Measurements from ENCODE around the gene SPDEF. TPM values are rescaled to one million over a fixed set of nuclear protein-coding genes. Genes with fewer than 3 reads are reported as not detected.
A peak's percentile ranks its signal among the peaks of the same experiment; 100 is the strongest.

SPDEF gene
- total and polyA plus RNA-seq, 2 of the 13 experiments (the other 11 are each of a cell fraction or from before 2014, with no cell fraction given): not detected

- ATAC-seq (peak; percentile 9; the same call in 2 of the 3 replicates), FAIRE-seq (no peak), DNase-seq (ENCODE audit: low spot score) (no peak)
- H3K27me3 ChIP-seq (ENCODE audit: control insufficient read depth in 1 of 2, insufficient read depth in 2 of 2, low read length in 2 of 2): no peaks in the 10 kb centered on the region
- ChIA-PET CTCF (ENCODE audit: low intra/inter-chr PET ratio, low total read pairs) (no interaction called here), POLR2A (no interaction called here)
- H3K4me2 ChIP-seq (ENCODE audit: low read depth, low read length): no peak overlapping the region
- no peak overlapping the region for H3K27ac ChIP-seq (ENCODE audit: extremely low read length, insufficient read depth, low read length)
- peaks cover 2 to 6% of the 10 kb centered on the region in 2 experiments; a peak in 2 of 5 replicates for H3K36me3 ChIP-seq (replicated peaks in 1 of 2; ENCODE audit: control insufficient read depth in 1 of 2, insufficient read depth in 2 of 2, low read length in 2 of 2)
- no peaks in the 10 kb centered on the region for H4K20me1 ChIP-seq (ENCODE audit: insufficient read depth, low read length)
- no peaks in the 10 kb centered on the region for H3K79me2 ChIP-seq (ENCODE audit: insufficient read depth, low read length)
- WGBS (ENCODE audit: low lambda C conversion rate): 97% methylated on average over 6 of the region's 6 CpGs
- H2AFZ ChIP-seq (ENCODE audit: low read length): no peak overlapping the region
- TF ChIP-seq PAF1 (CRISPR knock-in tag; IDR thresholded peaks at IDR 0.05): 0 out of 2 replicates have a peak, but pooled peaks have one; percentile 59
- peak; percentile 58; the same call in 1 of the 2 replicates for TF ChIP-seq MNT (IDR thresholded peaks at IDR 0.05)
- peak in 1 of 2 experiments; percentile 31; a peak in 1 of 4 replicates for TF ChIP-seq POLR2A (IDR thresholded peaks at IDR 0.05; ENCODE audit: insufficient read depth in 1 of 2, low read depth in 2 of 2, low read length in 2 of 2)
- TF ChIP-seq THAP7 (CRISPR knock-in tag; IDR thresholded peaks at IDR 0.05): 0 out of 2 replicates have a peak, but pooled peaks have one; percentile 35
- TF ChIP-seq ZNF577 (CRISPR knock-in tag; IDR thresholded peaks at IDR 0.05; ENCODE audit: borderline replicate concordance, low read depth): no peak
- BruUV-seq (replicated peaks): no TSS peak
- intact Hi-C loops (cut with micrococcal nuclease; ENCODE audit: unreplicated experiment) (no loop called here), in situ Hi-C loops (cut with HindIII; ENCODE audit: extremely low pct_ligation_motif_present, low pct_unique_long_range_greater_than_20kb) (no loop called here)
- H3K9ac ChIP-seq (ENCODE audit: insufficient read depth, low read depth, low read length): no peak overlapping the region
- H3K4me3 ChIP-seq (replicated peaks in 1 of 3; ENCODE audit: insufficient read depth in 1 of 3, low read depth in 2 of 3, low read length in 3 of 3): no peak overlapping the region
- no peaks in the 10 kb centered on the region for H3K4me1 ChIP-seq (ENCODE audit: insufficient read depth, low read length)
- H3K9me3 ChIP-seq (ENCODE audit: low read length): no peaks in the 10 kb centered on the region
Observed at GRCh38 chr6:34580707-34581560, 24.8 kb upstream of the SPDEF start.

Measured in HepG2 (cell line).